Measurements from ENCODE around the gene MTERF4. TPM values are rescaled to one million over a fixed set of nuclear protein-coding genes. Genes with fewer than 3 reads are reported as not detected.

Gene MTERF4
- total RNA-seq, 2 donors from 2014 or later: 33.2 to 42.5 TPM

DNA sequence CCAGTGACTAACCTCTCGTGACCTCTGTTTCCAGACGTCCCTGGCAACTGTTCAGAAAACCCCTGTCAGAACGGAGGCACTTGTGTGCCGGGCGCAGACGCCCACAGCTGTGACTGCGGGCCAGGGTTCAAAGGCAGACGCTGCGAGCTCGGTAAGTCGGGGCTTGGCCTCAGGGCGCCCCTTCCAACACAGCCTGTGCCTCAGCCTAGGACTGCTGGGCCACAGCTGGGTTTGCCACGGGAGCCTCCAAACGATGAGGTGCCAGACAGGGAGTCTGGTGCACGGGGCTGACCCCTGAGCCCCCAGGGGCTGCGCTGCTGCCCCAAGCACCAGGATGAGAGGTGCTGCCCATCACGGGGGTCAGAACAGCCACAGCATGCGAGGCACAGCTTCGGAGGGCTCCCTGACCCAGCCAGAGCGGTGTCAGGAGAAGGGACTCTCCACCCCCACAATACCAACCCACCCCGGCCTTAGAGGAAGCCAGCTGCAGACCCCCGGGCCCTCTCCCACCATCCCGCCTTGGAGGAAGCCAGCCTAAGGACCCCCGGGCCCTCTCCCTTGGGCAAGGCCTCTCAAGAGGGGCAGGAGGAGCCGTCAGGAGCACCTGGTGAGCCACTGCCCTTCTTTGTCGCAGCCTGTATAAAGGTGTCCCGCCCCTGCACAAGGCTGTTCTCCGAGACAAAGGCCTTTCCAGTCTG is 20.3 kb downstream of the MTERF4 start:
- Mint-ChIP-seq H3K27ac (peak overlapping the region; percentile 81), H3K27me3 (ENCODE audit: insufficient read depth) (no peaks in the 10 kb centered on the region), H3K9me3 (no peaks in the 10 kb centered on the region), H3K36me3 (ENCODE audit: low read depth) (peaks cover 18% of the 10 kb centered on the region), H3K4me1 (peaks cover 3% of the 10 kb centered on the region), H3K4me3 (no peak overlapping the region)
- Histone ChIP-seq H3K36me3 (ENCODE audit: control insufficient read depth, insufficient read depth, low read length) (peaks cover 7% of the 10 kb centered on the region), H3K27me3 (ENCODE audit: control insufficient read depth, insufficient read depth, low read length, poor library complexity, severe bottlenecking) (no peaks in the 10 kb centered on the region), H3K9ac (ENCODE audit: extremely low read depth, low read length, poor library complexity, severe bottlenecking) (no peak overlapping the region), H3K4me1 (ENCODE audit: control insufficient read depth, insufficient read depth, low read length) (peaks cover 3% of the 10 kb centered on the region), H3K27ac (ENCODE audit: low read depth, low read length) (peak overlapping the region; percentile 18), H3K9me3 (ENCODE audit: control insufficient read depth, low read length) (no peaks in the 10 kb centered on the region), H3K4me3 (ENCODE audit: low read length) (no peak overlapping the region)
- DNase-seq: no peak
- TF ChIP-seq, protein P1, sequence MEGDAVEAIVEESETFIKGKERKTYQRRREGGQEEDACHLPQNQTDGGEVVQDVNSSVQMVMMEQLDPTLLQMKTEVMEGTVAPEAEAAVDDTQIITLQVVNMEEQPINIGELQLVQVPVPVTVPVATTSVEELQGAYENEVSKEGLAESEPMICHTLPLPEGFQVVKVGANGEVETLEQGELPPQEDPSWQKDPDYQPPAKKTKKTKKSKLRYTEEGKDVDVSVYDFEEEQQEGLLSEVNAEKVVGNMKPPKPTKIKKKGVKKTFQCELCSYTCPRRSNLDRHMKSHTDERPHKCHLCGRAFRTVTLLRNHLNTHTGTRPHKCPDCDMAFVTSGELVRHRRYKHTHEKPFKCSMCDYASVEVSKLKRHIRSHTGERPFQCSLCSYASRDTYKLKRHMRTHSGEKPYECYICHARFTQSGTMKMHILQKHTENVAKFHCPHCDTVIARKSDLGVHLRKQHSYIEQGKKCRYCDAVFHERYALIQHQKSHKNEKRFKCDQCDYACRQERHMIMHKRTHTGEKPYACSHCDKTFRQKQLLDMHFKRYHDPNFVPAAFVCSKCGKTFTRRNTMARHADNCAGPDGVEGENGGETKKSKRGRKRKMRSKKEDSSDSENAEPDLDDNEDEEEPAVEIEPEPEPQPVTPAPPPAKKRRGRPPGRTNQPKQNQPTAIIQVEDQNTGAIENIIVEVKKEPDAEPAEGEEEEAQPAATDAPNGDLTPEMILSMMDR (conservative IDR thresholded peaks at IDR 0.05): no peak
- WGBS, 2 experiments (ENCODE audit: insufficient coverage in 1 of 2, insufficient read length in 1 of 2): 88 to 92% methylated on average over 19 to 28 of the region's 28 CpGs

DNA sequence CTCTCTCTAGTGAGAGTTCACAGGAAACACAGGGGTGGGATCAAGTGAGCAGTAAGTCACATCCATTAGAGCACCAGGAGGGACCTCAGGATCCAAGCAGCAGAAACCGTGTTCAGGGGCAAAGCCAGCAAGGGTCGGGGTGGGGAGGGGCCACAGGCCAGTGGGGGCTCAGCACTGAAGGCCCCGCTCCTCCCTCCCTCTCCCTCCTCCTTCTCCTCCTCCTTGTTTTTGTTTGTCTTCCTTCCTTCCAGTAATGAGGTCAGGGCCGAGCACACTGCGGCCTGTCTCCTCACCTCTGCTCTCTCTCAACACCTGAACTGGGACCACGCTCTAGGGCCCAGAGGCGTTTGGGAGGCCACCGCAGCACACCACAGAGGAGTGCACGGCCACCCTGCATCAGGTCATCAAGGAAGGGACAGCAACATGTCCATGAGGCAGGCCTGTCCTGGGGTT is 20.9 kb downstream of the MTERF4 start:
- peaks cover 3% of the 10 kb centered on the region for H3K4me1 ChIP-seq (ENCODE audit: control insufficient read depth, insufficient read depth, low read length)
- H3K27ac ChIP-seq (ENCODE audit: low read depth, low read length): no peak overlapping the region
- Mint-ChIP-seq H3K4me3 (no peak overlapping the region), H3K27ac (peak overlapping the region; percentile 81), H3K36me3 (ENCODE audit: low read depth) (peaks cover 12% of the 10 kb centered on the region), H3K4me1 (peaks cover 3% of the 10 kb centered on the region), H3K27me3 (ENCODE audit: insufficient read depth) (no peaks in the 10 kb centered on the region), H3K9me3 (no peaks in the 10 kb centered on the region)
- WGBS, 2 experiments (ENCODE audit: insufficient coverage in 1 of 2, insufficient read length in 1 of 2): 85 to 89% methylated on average over 3 to 9 of the region's 9 CpGs
- TF ChIP-seq, protein P1 (conservative IDR thresholded peaks at IDR 0.05): no peak
- no peak overlapping the region for H3K4me3 ChIP-seq (ENCODE audit: low read length)
- H3K36me3 ChIP-seq (ENCODE audit: control insufficient read depth, insufficient read depth, low read length): peaks cover under 1% of the 10 kb centered on the region
- H3K9me3 ChIP-seq (ENCODE audit: control insufficient read depth, low read length): no peaks in the 10 kb centered on the region
- no peak for DNase-seq
- H3K27me3 ChIP-seq (ENCODE audit: control insufficient read depth, insufficient read depth, low read length, poor library complexity, severe bottlenecking): no peaks in the 10 kb centered on the region
- no peak overlapping the region for H3K9ac ChIP-seq (ENCODE audit: extremely low read depth, low read length, poor library complexity, severe bottlenecking)

DNA sequence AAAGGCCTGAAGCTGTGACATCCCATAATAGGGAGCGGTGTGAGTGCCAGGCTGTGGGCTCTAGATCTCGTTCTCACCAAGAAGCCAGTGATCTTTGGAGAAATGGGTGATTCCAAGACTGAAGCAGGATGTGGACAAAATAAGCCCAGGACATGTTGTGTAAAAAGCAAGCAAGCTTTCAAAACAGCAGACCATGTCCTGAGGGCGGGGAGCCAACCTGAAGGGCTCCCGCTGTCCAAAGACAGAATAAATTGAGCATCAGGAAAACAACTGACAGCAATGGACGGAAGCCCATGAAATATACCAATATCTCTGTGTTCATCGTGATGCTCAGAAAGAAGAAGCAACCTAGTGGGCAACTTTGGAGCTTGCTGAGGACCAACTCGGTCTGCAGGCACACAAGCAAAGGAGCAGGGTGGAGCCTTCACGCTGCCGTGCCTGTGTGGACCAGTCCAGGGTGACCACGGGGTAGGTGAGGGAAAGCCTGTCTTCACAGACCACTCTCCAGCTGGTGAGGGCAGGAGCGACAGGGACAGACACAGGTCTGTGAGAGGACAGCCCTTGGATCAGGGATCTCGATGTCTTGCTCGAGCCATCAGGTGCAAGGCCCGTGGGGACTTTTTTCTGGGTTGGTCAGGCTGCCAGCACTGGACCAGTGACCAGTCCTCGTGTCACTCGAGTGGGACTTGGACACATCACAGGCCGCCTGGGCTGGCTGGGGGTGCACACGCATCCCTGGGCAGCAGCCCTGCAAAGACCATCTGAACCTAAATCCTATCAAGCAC is 21.5 kb downstream of the MTERF4 start:
- 92 to 95% methylated on average over 17 to 18 of the region's 18 CpGs for WGBS, 2 experiments (ENCODE audit: insufficient coverage in 1 of 2, insufficient read length in 1 of 2)
- Mint-ChIP-seq H3K36me3 (ENCODE audit: low read depth) (peaks cover 8% of the 10 kb centered on the region), H3K27me3 (ENCODE audit: insufficient read depth) (no peaks in the 10 kb centered on the region), H3K9me3 (no peaks in the 10 kb centered on the region), H3K4me3 (no peak overlapping the region), H3K4me1 (peaks cover 3% of the 10 kb centered on the region), H3K27ac (no peak overlapping the region)
- DNase-seq: no peak
- H3K4me1 ChIP-seq (ENCODE audit: control insufficient read depth, insufficient read depth, low read length): peaks cover 3% of the 10 kb centered on the region
- no peaks in the 10 kb centered on the region for H3K36me3 ChIP-seq (ENCODE audit: control insufficient read depth, insufficient read depth, low read length)
- no peaks in the 10 kb centered on the region for H3K9me3 ChIP-seq (ENCODE audit: control insufficient read depth, low read length)
- no peaks in the 10 kb centered on the region for H3K27me3 ChIP-seq (ENCODE audit: control insufficient read depth, insufficient read depth, low read length, poor library complexity, severe bottlenecking)
- no peak overlapping the region for H3K4me3 ChIP-seq (ENCODE audit: low read length)
- TF ChIP-seq, protein P1 (conservative IDR thresholded peaks at IDR 0.05): no peak
- H3K9ac ChIP-seq (ENCODE audit: extremely low read depth, low read length, poor library complexity, severe bottlenecking): no peak overlapping the region
- no peak overlapping the region for H3K27ac ChIP-seq (ENCODE audit: low read depth, low read length)

Data from endodermal cell (in vitro differentiated cells).